ENCODE data around the gene USF3.

GRCh38 chr3:113745756-113746547 lies 49.5 kb upstream of the USF3 start, which contains the start of gene NAA50:
- no peak for TF ChIP-seq SMC3 (IDR thresholded peaks at IDR 0.05; ENCODE audit: low read depth, low read length)
- TF ChIP-seq, protein P1, sequence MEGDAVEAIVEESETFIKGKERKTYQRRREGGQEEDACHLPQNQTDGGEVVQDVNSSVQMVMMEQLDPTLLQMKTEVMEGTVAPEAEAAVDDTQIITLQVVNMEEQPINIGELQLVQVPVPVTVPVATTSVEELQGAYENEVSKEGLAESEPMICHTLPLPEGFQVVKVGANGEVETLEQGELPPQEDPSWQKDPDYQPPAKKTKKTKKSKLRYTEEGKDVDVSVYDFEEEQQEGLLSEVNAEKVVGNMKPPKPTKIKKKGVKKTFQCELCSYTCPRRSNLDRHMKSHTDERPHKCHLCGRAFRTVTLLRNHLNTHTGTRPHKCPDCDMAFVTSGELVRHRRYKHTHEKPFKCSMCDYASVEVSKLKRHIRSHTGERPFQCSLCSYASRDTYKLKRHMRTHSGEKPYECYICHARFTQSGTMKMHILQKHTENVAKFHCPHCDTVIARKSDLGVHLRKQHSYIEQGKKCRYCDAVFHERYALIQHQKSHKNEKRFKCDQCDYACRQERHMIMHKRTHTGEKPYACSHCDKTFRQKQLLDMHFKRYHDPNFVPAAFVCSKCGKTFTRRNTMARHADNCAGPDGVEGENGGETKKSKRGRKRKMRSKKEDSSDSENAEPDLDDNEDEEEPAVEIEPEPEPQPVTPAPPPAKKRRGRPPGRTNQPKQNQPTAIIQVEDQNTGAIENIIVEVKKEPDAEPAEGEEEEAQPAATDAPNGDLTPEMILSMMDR (conservative IDR thresholded peaks at IDR 0.05; ENCODE audit: low read depth, low read length) = peak; percentile 28
- peak; percentile 85 for TF ChIP-seq POLR2A (IDR thresholded peaks at IDR 0.05; ENCODE audit: low read depth, low read length)
- TF ChIP-seq CEBPB (IDR thresholded peaks at IDR 0.05; ENCODE audit: low read depth, low read length) = peak; percentile 79
- no peak for TF ChIP-seq MAFK (IDR thresholded peaks at IDR 0.05; ENCODE audit: low read depth, low read length)
- TF ChIP-seq, protein P2, sequence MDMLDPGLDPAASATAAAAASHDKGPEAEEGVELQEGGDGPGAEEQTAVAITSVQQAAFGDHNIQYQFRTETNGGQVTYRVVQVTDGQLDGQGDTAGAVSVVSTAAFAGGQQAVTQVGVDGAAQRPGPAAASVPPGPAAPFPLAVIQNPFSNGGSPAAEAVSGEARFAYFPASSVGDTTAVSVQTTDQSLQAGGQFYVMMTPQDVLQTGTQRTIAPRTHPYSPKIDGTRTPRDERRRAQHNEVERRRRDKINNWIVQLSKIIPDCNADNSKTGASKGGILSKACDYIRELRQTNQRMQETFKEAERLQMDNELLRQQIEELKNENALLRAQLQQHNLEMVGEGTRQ (IDR thresholded peaks at IDR 0.05; ENCODE audit: low read depth, low read length) = no peak
- no peak for TF ChIP-seq NFE2L2 (IDR thresholded peaks at IDR 0.05; ENCODE audit: low read depth, low read length)
- TF ChIP-seq CHD1 (IDR thresholded peaks at IDR 0.05; ENCODE audit: low read depth, low read length) = 0 out of 2 replicates have a peak, but pooled peaks have one; percentile 44
- TF ChIP-seq RFX5 (IDR thresholded peaks at IDR 0.05; ENCODE audit: low read depth, low read length) = no peak
